ENCODE data around the gene GRID2. TPM values are rescaled to one million over a fixed set of nuclear protein-coding genes. Genes with fewer than 3 reads are reported as not detected.

GRID2 gene
- total and polyA plus RNA-seq, 2 donors (not counting 1 experiment from before 2014, with no cell fraction given): under 0.01 to 0.02 TPM

DNA sequence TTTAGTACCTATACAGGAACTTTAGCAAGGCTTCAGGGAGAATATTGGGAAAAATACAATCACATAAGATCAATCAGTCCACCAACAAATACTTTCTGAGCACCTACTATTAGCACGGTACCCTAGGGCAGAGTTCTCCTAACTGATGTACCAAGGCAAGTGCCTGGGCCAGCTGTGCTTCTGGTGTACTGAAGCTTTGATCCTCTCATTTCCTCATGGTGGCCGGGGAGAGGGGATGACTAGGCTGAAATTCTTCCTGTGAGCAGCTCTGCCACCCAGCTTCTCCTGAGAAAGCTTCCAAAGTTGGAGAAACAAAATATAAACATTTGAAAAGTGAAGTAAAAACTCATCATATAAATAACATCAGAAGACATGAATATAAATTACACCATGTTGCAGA lies 1475.5 kb downstream of the GRID2 start:
- TF ChIP-seq, protein P1, sequence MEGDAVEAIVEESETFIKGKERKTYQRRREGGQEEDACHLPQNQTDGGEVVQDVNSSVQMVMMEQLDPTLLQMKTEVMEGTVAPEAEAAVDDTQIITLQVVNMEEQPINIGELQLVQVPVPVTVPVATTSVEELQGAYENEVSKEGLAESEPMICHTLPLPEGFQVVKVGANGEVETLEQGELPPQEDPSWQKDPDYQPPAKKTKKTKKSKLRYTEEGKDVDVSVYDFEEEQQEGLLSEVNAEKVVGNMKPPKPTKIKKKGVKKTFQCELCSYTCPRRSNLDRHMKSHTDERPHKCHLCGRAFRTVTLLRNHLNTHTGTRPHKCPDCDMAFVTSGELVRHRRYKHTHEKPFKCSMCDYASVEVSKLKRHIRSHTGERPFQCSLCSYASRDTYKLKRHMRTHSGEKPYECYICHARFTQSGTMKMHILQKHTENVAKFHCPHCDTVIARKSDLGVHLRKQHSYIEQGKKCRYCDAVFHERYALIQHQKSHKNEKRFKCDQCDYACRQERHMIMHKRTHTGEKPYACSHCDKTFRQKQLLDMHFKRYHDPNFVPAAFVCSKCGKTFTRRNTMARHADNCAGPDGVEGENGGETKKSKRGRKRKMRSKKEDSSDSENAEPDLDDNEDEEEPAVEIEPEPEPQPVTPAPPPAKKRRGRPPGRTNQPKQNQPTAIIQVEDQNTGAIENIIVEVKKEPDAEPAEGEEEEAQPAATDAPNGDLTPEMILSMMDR (conservative IDR thresholded peaks at IDR 0.05 in 1 of 2, IDR thresholded peaks at IDR 0.05 in 1 of 2; ENCODE audit: low read depth in 1 of 2, low read length in 2 of 2): no peak
- no peak for TF ChIP-seq EZH2 (IDR thresholded peaks at IDR 0.05; ENCODE audit: low read length, missing control alignments)
- H3K9ac ChIP-seq (ENCODE audit: insufficient read depth, low read length): no peak overlapping the region
- no peaks in the 10 kb centered on the region for H4K20me1 ChIP-seq (ENCODE audit: control insufficient read depth, extremely low read depth, insufficient read depth, low read length)
- no peak overlapping the region for H3K27ac ChIP-seq (ENCODE audit: insufficient read depth, low read length)
- no peak for DNase-seq (ENCODE audit: low read depth in 2 of 2)
- no peak overlapping the region for H3K4me3 ChIP-seq (replicated peaks in 1 of 4; ENCODE audit: control extremely low read depth in 1 of 4, insufficient read depth in 1 of 4, low read depth in 3 of 4, low read length in 4 of 4)
- H2AFZ ChIP-seq (ENCODE audit: low read length): no peak overlapping the region
- H3K4me2 ChIP-seq (ENCODE audit: extremely low read depth, insufficient read depth, low read length): no peak overlapping the region
- H3K36me3 ChIP-seq (ENCODE audit: control insufficient read depth, insufficient read depth, low read length): no peaks in the 10 kb centered on the region
- no peaks in the 10 kb centered on the region for H3K27me3 ChIP-seq (ENCODE audit: control insufficient read depth, insufficient read depth, low read length)
- H3K9me3 ChIP-seq (ENCODE audit: control insufficient read depth, insufficient read depth, low read depth, low read length): no peaks in the 10 kb centered on the region
- H3K79me2 ChIP-seq (ENCODE audit: control insufficient read depth, insufficient read depth, low read length): no peaks in the 10 kb centered on the region
- no peaks in the 10 kb centered on the region for H3K4me1 ChIP-seq (ENCODE audit: control insufficient read depth, extremely low read depth, insufficient read depth, low read length)

DNA sequence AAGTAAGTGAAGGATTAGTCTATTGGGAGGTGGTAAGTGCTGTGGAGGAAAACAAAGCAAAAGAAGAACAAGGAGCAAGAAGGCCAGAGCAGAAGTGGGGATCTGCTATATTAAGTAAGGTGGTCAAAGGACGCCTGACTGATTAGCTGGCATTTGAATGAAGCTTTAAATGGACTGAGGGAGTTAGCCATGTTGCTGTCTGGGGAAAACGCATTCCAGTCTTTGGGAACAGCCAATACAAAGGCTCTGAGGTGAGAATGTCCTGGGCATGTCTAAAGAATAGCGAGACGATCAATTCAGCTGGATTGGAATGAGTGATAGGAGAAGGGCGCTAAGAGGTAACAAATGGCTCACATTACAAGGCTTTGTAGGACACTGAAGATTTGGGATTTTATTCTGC lies 1476.3 kb downstream of the GRID2 start:
- H3K27me3 ChIP-seq (ENCODE audit: control insufficient read depth, insufficient read depth, low read length): no peaks in the 10 kb centered on the region
- H3K79me2 ChIP-seq (ENCODE audit: control insufficient read depth, insufficient read depth, low read length): no peaks in the 10 kb centered on the region
- no peak for TF ChIP-seq EZH2 (IDR thresholded peaks at IDR 0.05; ENCODE audit: low read length, missing control alignments)
- TF ChIP-seq, protein P1 (conservative IDR thresholded peaks at IDR 0.05 in 1 of 2, IDR thresholded peaks at IDR 0.05 in 1 of 2; ENCODE audit: low read depth in 1 of 2, low read length in 2 of 2): no peak
- H4K20me1 ChIP-seq (ENCODE audit: control insufficient read depth, extremely low read depth, insufficient read depth, low read length): no peaks in the 10 kb centered on the region
- H3K4me3 ChIP-seq (replicated peaks in 1 of 4; ENCODE audit: control extremely low read depth in 1 of 4, insufficient read depth in 1 of 4, low read depth in 3 of 4, low read length in 4 of 4): no peak overlapping the region
- no peak overlapping the region for H3K27ac ChIP-seq (ENCODE audit: insufficient read depth, low read length)
- H3K4me2 ChIP-seq (ENCODE audit: extremely low read depth, insufficient read depth, low read length): no peak overlapping the region
- H2AFZ ChIP-seq (ENCODE audit: low read length): no peak overlapping the region
- H3K9ac ChIP-seq (ENCODE audit: insufficient read depth, low read length): no peak overlapping the region
- DNase-seq (ENCODE audit: low read depth in 2 of 2): no peak
- no peaks in the 10 kb centered on the region for H3K9me3 ChIP-seq (ENCODE audit: control insufficient read depth, insufficient read depth, low read depth, low read length)
- H3K36me3 ChIP-seq (ENCODE audit: control insufficient read depth, insufficient read depth, low read length): no peaks in the 10 kb centered on the region
- no peaks in the 10 kb centered on the region for H3K4me1 ChIP-seq (ENCODE audit: control insufficient read depth, extremely low read depth, insufficient read depth, low read length)

DNA sequence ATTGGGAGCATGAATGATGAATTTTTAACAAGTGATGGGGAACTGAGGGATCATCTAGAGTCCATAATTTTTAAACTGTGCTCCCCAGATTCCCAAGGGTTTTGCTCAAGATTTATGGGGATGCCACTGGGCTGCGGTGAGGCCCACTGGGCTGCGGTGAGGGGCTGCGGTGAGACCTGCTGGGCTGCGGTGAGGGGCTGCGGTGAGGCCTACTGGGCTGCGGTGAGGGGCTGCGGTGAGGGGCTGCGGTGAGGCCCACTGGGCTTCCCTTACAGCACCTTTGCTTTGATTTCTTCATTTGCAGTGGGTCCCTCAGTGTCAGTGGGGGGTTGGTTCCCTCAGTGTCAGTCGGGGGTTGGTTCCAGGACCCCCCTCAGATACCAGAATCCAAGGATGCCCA lies 1477.4 kb downstream of the GRID2 start:
- no peak for TF ChIP-seq EZH2 (IDR thresholded peaks at IDR 0.05; ENCODE audit: low read length, missing control alignments)
- TF ChIP-seq, protein P1 (conservative IDR thresholded peaks at IDR 0.05 in 1 of 2, IDR thresholded peaks at IDR 0.05 in 1 of 2; ENCODE audit: low read depth in 1 of 2, low read length in 2 of 2): no peak
- H3K27me3 ChIP-seq (ENCODE audit: control insufficient read depth, insufficient read depth, low read length): no peaks in the 10 kb centered on the region
- H3K9ac ChIP-seq (ENCODE audit: insufficient read depth, low read length): no peak overlapping the region
- no peak overlapping the region for H3K4me3 ChIP-seq (replicated peaks in 1 of 4; ENCODE audit: control extremely low read depth in 1 of 4, insufficient read depth in 1 of 4, low read depth in 3 of 4, low read length in 4 of 4)
- no peak overlapping the region for H2AFZ ChIP-seq (ENCODE audit: low read length)
- DNase-seq (ENCODE audit: low read depth in 2 of 2): no peak
- no peaks in the 10 kb centered on the region for H3K79me2 ChIP-seq (ENCODE audit: control insufficient read depth, insufficient read depth, low read length)
- no peaks in the 10 kb centered on the region for H3K36me3 ChIP-seq (ENCODE audit: control insufficient read depth, insufficient read depth, low read length)
- H3K9me3 ChIP-seq (ENCODE audit: control insufficient read depth, insufficient read depth, low read depth, low read length): no peaks in the 10 kb centered on the region
- H4K20me1 ChIP-seq (ENCODE audit: control insufficient read depth, extremely low read depth, insufficient read depth, low read length): no peaks in the 10 kb centered on the region
- H3K4me1 ChIP-seq (ENCODE audit: control insufficient read depth, extremely low read depth, insufficient read depth, low read length): no peaks in the 10 kb centered on the region
- H3K4me2 ChIP-seq (ENCODE audit: extremely low read depth, insufficient read depth, low read length): no peak overlapping the region
- no peak overlapping the region for H3K27ac ChIP-seq (ENCODE audit: insufficient read depth, low read length)

Measured in fibroblast of lung (primary cell).